DND-41 (cell line): ENCODE results near the gene SMIM33.
A peak's percentile ranks its signal among the peaks of the same experiment; 100 is the strongest.
"Not testable (repeated sequence)": the region's sequence is repeated elsewhere in the genome, so short reads cannot be mapped to it uniquely, and the experiment has no call there.

Experiments used
- ATAC-seq: fragments of 200-7000 bp; cut with Tn5 transposase; 3 replicates; pipeline ENCODE4 v1.9.1; 2021; ENCODE audit warnings: low read depth; ENCODE audit not compliant: insufficient read depth
- DNase-seq: peaks from one replicate; pipeline ENCODE4 v3.0.0-alpha.2; 2020
- H2AFZ ChIP-seq: 2 replicates; pipeline ENCODE4 v1.6.0; 2012; ENCODE audit warnings: low read depth, low read length
- H3K27ac ChIP-seq: 2 replicates; pipeline ENCODE4 v1.5.1; 2012; ENCODE audit warnings: low read length, inconsistent platforms
- H3K27me3 ChIP-seq: fragments of 200-600 bp; sonication (generic); 2 replicates; pipeline ENCODE4 v1.6.0; 2012; ENCODE audit warnings: low read length, mild to moderate bottlenecking, inconsistent platforms; ENCODE audit not compliant: insufficient read depth, poor library complexity
- H3K36me3 ChIP-seq: 2 replicates; pipeline ENCODE4 v1.5.1; 2012; ENCODE audit warnings: low read length, inconsistent platforms; ENCODE audit not compliant: insufficient read depth
- H3K4me1 ChIP-seq: 2 replicates; pipeline ENCODE4 v1.5.1; 2012; ENCODE audit warnings: mild to moderate bottlenecking, low read length; ENCODE audit not compliant: insufficient read depth
- H3K4me2 ChIP-seq: 2 replicates; pipeline ENCODE4 v1.6.0; 2012; ENCODE audit warnings: mild to moderate bottlenecking, moderate library complexity, low read length, inconsistent platforms; ENCODE audit not compliant: insufficient read depth
- H3K4me3 ChIP-seq, 2 experiments: fragments of 200-600 bp in 1 of 2; shearing (Covaris generic) in 1 of 2; 2 replicates each; pipeline ENCODE4 v1.5.1; 2012 to 2016; ENCODE audit warnings: inconsistent platforms in 2 of 2, low read length in 2 of 2, mild to moderate bottlenecking in 2 of 2, low read depth in 1 of 2, moderate library complexity in 1 of 2
- H3K79me2 ChIP-seq: 2 replicates; pipeline ENCODE4 v1.6.0; 2012; ENCODE audit warnings: low read length, inconsistent platforms; ENCODE audit not compliant: insufficient read depth
- H3K9ac ChIP-seq: 2 replicates; pipeline ENCODE4 v1.6.0; 2012; ENCODE audit warnings: low read depth, mild to moderate bottlenecking, inconsistent platforms, low read length, moderate library complexity
- H3K9me3 ChIP-seq: 2 replicates; pipeline ENCODE4 v1.5.1; 2012; ENCODE audit warnings: low read length, moderate library complexity, mild to moderate bottlenecking, inconsistent platforms; ENCODE audit not compliant: insufficient read depth, severe bottlenecking
- H4K20me1 ChIP-seq: 2 replicates; pipeline ENCODE4 v1.6.0; 2012; ENCODE audit warnings: low read length; ENCODE audit not compliant: insufficient read depth
- EZH2 ChIP-seq: IDR thresholded peaks from 3 replicates; pipeline ENCODE4 v1.6.1; 2012; ENCODE audit warnings: borderline replicate concordance, low read depth, mild to moderate bottlenecking, moderate library complexity, low read length, inconsistent platforms; ENCODE audit not compliant: severe bottlenecking
- TF ChIP-seq, protein P1 (sequence below): IDR thresholded peaks from 2 replicates; pipeline ENCODE4 v1.5.1; 2012; ENCODE audit warnings: borderline replicate concordance, low read length, moderate library complexity, mild to moderate bottlenecking; ENCODE audit not compliant: poor library complexity, severe bottlenecking; ENCODE audit errors: extremely low read depth

SMIM33 gene

DNA sequence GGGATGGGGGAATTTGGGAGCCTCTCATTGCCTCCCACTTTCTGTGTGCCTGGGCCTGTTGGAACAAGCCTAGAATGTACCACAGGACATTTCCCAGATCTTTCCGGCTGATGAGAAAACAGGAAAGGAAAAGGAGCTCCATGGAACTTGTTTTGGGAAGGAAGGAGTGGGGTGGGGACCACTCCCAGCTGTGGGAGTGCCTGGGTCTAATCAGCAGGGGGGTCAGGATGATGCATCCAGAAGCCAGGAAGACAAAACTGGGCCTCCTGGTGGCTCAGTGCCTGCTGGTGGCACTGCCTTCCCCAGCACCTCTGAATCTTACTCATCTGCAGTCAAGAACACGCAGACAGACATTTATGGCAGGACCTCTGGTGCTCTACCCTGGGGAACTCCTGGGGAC lies 2.8 kb downstream of the SMIM33 start:
- H4K20me1 ChIP-seq: no peaks in the 10 kb centered on the region
- ATAC-seq: no peak
- TF ChIP-seq, protein P1, sequence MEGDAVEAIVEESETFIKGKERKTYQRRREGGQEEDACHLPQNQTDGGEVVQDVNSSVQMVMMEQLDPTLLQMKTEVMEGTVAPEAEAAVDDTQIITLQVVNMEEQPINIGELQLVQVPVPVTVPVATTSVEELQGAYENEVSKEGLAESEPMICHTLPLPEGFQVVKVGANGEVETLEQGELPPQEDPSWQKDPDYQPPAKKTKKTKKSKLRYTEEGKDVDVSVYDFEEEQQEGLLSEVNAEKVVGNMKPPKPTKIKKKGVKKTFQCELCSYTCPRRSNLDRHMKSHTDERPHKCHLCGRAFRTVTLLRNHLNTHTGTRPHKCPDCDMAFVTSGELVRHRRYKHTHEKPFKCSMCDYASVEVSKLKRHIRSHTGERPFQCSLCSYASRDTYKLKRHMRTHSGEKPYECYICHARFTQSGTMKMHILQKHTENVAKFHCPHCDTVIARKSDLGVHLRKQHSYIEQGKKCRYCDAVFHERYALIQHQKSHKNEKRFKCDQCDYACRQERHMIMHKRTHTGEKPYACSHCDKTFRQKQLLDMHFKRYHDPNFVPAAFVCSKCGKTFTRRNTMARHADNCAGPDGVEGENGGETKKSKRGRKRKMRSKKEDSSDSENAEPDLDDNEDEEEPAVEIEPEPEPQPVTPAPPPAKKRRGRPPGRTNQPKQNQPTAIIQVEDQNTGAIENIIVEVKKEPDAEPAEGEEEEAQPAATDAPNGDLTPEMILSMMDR: no peak
- TF ChIP-seq EZH2: no peak
- no peaks in the 10 kb centered on the region; the same call in 1 of the 2 replicates for H3K36me3 ChIP-seq
- H3K9ac ChIP-seq: no peak overlapping the region
- DNase-seq: no peak
- no peaks in the 10 kb centered on the region for H3K27me3 ChIP-seq
- no peaks in the 10 kb centered on the region for H3K79me2 ChIP-seq
- no peak overlapping the region for H3K4me3 ChIP-seq
- H2AFZ ChIP-seq: no peak overlapping the region
- peak overlapping the region; percentile 70; the same call in 1 of the 2 replicates for H3K27ac ChIP-seq
- no peaks in the 10 kb centered on the region for H3K9me3 ChIP-seq
- no peak overlapping the region for H3K4me2 ChIP-seq
- peaks cover 43% of the 10 kb centered on the region for H3K4me1 ChIP-seq

- peak overlapping the region; percentile 98 for H3K27ac ChIP-seq
- DNase-seq (peak; percentile 87), ATAC-seq (peak; percentile 85)
- peak overlapping the region; percentile 52 for H3K9ac ChIP-seq
- H3K27me3 ChIP-seq: no peaks in the 10 kb centered on the region
- H3K4me1 ChIP-seq: peaks cover 42% of the 10 kb centered on the region
- H3K79me2 ChIP-seq: no peaks in the 10 kb centered on the region
- H2AFZ ChIP-seq: peak overlapping the region; percentile 49; the same call in 1 of the 2 replicates
- H3K36me3 ChIP-seq: no peaks in the 10 kb centered on the region; the same call in 1 of the 2 replicates
- peak overlapping the region in 1 of 2 experiments; percentile 37; a peak in 2 of 4 replicates for H3K4me3 ChIP-seq
- no peaks in the 10 kb centered on the region for H3K9me3 ChIP-seq
- H3K4me2 ChIP-seq: peak overlapping the region; percentile 56
- no peak for TF ChIP-seq EZH2
- TF ChIP-seq, protein P1: no peak
- no peaks in the 10 kb centered on the region for H4K20me1 ChIP-seq
Measured at GRCh38 chr5:139474890-139475791, 4.3 kb downstream of the SMIM33 start.

DNA sequence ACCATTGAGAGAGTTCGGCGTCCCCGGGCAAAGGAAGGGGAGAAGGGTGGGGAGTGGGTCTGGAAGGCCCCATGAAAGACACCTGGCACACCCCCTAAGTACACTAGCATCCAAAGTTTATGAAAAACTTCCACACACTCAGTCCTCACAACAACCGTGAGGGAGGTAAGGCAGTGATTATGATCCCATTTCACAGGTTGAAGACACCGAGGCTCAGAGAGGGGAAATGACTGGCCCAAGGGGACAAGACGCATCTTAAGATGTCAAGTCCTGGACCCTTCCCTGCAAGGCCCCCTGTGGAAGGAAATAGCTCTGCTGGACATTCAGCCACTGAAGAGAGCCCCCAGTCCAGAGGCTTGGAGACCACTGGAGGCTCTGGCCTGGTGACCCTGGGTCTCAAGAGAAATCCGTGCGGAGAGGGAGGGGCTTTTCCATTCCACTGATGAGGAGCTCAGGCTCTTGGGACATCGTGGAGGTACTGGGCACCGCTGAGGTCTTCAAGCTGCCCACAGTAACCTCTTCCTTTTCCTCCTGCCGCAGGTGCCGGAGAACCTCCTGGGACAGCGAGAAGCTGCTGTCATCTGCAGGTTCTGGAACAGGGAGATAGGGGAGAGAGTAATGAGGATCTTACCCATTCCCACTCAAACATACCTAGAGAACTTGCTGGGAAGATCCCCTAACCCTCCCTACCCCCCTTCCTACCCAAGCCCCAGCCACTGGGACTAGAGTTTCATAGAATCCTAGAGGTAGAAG lies 5.2 kb downstream of the SMIM33 start:
- H3K27ac ChIP-seq: peak overlapping the region; percentile 98
- H3K9ac ChIP-seq: no peak overlapping the region
- no peak for DNase-seq
- no peak; the same call in 1 of the 3 replicates for ATAC-seq
- no peaks in the 10 kb centered on the region for H3K9me3 ChIP-seq
- H4K20me1 ChIP-seq: no peaks in the 10 kb centered on the region
- no peak overlapping the region for H2AFZ ChIP-seq
- TF ChIP-seq, protein P1: no peak
- TF ChIP-seq EZH2: no peak
- H3K36me3 ChIP-seq: no peaks in the 10 kb centered on the region; the same call in 1 of the 2 replicates
- peaks cover 42% of the 10 kb centered on the region for H3K4me1 ChIP-seq
- H3K79me2 ChIP-seq: no peaks in the 10 kb centered on the region
- H3K4me3 ChIP-seq: no peak overlapping the region; a peak in 1 of 4 replicates
- H3K27me3 ChIP-seq: no peaks in the 10 kb centered on the region
- H3K4me2 ChIP-seq: no peak overlapping the region

DNA sequence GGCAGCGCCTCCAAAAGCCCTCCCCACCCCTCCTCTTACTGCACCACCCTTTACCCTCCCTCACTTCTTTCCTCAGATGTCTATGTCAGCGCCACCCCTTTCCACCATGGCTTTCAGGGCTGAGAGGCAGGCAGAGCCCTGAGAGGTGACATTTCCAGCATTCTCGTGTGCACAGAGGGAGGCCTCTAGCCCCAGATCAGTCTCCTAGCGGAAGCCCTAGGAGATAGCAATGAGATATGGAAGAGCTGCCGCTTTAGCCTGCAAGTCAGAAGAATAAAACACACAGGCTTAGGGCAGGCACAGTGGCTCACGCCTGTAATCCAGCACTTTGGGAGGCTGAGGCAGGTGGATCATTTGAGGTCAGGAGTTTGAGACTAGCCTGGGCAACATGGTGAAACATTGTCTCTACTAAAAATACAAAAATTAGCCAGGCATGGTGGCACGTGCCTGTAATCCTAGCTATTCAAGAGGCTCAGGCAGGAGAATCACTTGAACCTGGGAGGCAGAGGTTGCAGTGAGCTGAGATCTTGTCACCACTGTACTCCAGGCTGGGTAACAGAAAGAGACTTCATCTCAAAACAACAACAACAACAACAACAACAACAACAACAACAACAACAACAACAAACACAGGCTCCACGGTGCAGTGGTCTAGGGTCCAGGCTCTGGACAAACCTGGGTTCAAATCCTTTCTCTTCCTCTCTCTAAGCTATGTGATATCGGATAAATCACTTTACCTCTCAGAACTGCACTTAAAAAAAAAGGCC lies 8.0 kb downstream of the SMIM33 start:
- not testable (repeated sequence) for H3K4me2 ChIP-seq, H3K36me3 ChIP-seq, H2AFZ ChIP-seq, DNase-seq, H4K20me1 ChIP-seq, H3K4me3 ChIP-seq, H3K27ac ChIP-seq, H3K9me3 ChIP-seq, H3K27me3 ChIP-seq, H3K79me2 ChIP-seq, H3K9ac ChIP-seq, ATAC-seq
- peaks cover 60% of the 10 kb centered on the region for H3K4me1 ChIP-seq

- H3K27me3 ChIP-seq, ATAC-seq, H3K27ac ChIP-seq, H3K9me3 ChIP-seq, H3K4me2 ChIP-seq, H3K79me2 ChIP-seq, H3K9ac ChIP-seq, DNase-seq, H2AFZ ChIP-seq, H3K36me3 ChIP-seq, H4K20me1 ChIP-seq, H3K4me3 ChIP-seq: not testable (repeated sequence)
- peaks cover 51% of the 10 kb centered on the region for H3K4me1 ChIP-seq
Measured at GRCh38 chr5:139479729-139480128, 8.9 kb downstream of the SMIM33 start.
